A549 treated with AZD9567 at 1 μM for 4 hours (cell line): ENCODE data around the gene DENND4C. TPM values are rescaled to one million over a fixed set of nuclear protein-coding genes. Genes with fewer than 3 reads are reported as not detected.

Source experiments
- total RNA-seq: library from RNA; stranded (reverse); fragments of 200-300 nt; extraction: Qiagen RNA extraction; gene quantifications from 5 replicates; pipeline ENCODE4 v1.2.3, GENCODE V29; 2022; ENCODE audit not compliant: insufficient read depth

Gene DENND4C
- total RNA-seq = 12.7 to 21.1 TPM (median 15.8 TPM) in 5 replicates

GRCh38 chr9:19230355-19231125, at the start of gene DENND4C:
Gene DENND4C (plus strand): TSS chr9:19230693. CDS start chr9:19276175, 45,482 bp downstream.

GRCh38 chr9:19408693-19409400, 178.4 kb downstream of the DENND4C start, which contains the start of gene ACER2:
Gene ACER2 (plus strand): TSS chr9:19409009. CDS start chr9:19409085, 76 bp downstream.

Other genes with a start within 250 kb of the DENND4C start
- not detected in 5 replicates for gene SAXO1, start 197.5 kb upstream of the DENND4C start, total RNA-seq
- gene RRAGA, start 181.3 kb upstream of the DENND4C start, total RNA-seq = 123 to 131 TPM (median 128 TPM) in 5 replicates
- 21.7 to 34.8 TPM (median 25.0 TPM) in 5 replicates for gene HAUS6, start 127.8 kb upstream of the DENND4C start, total RNA-seq
- 42.4 to 56.7 TPM (median 45.5 TPM) in 5 replicates for gene PLIN2, start 103.2 kb upstream of the DENND4C start, total RNA-seq
- gene RPS6, start 149.5 kb downstream of the DENND4C start, total RNA-seq = 1,671 to 2,891 TPM (median 2,768 TPM) in 5 replicates
- 2.4 to 4.1 TPM (median 3.3 TPM) in 5 replicates for gene ACER2, start 178.3 kb downstream of the DENND4C start, total RNA-seq